Measurements from ENCODE around the gene CA10.

- TF ChIP-seq CTCF (conservative IDR thresholded peaks at IDR 0.05; ENCODE audit: low read depth in 2 of 2) (no peak), EZH2phosphoT487 (IDR thresholded peaks at IDR 0.05; ENCODE audit: unreplicated experiment) (no peak), EZH2 (IDR thresholded peaks at IDR 0.05; ENCODE audit: low read depth, unreplicated experiment) (no peak), POLR2AphosphoS5 (IDR thresholded peaks at IDR 0.05; ENCODE audit: low read depth) (no peak), CREB1 (CRISPR knock-in tag; IDR thresholded peaks at IDR 0.05; ENCODE audit: low read depth) (no peak), STAT1 (IDR thresholded peaks at IDR 0.05; ENCODE audit: unreplicated experiment) (no peak), NANOG (IDR thresholded peaks at IDR 0.05; ENCODE audit: borderline replicate concordance) (no peak), ZNF331 (CRISPR knock-in tag; IDR thresholded peaks at IDR 0.05; ENCODE audit: low read depth) (no peak), JUNB (IDR thresholded peaks at IDR 0.05; ENCODE audit: unreplicated experiment) (no peak)
- TF ChIP-seq, protein P1, sequence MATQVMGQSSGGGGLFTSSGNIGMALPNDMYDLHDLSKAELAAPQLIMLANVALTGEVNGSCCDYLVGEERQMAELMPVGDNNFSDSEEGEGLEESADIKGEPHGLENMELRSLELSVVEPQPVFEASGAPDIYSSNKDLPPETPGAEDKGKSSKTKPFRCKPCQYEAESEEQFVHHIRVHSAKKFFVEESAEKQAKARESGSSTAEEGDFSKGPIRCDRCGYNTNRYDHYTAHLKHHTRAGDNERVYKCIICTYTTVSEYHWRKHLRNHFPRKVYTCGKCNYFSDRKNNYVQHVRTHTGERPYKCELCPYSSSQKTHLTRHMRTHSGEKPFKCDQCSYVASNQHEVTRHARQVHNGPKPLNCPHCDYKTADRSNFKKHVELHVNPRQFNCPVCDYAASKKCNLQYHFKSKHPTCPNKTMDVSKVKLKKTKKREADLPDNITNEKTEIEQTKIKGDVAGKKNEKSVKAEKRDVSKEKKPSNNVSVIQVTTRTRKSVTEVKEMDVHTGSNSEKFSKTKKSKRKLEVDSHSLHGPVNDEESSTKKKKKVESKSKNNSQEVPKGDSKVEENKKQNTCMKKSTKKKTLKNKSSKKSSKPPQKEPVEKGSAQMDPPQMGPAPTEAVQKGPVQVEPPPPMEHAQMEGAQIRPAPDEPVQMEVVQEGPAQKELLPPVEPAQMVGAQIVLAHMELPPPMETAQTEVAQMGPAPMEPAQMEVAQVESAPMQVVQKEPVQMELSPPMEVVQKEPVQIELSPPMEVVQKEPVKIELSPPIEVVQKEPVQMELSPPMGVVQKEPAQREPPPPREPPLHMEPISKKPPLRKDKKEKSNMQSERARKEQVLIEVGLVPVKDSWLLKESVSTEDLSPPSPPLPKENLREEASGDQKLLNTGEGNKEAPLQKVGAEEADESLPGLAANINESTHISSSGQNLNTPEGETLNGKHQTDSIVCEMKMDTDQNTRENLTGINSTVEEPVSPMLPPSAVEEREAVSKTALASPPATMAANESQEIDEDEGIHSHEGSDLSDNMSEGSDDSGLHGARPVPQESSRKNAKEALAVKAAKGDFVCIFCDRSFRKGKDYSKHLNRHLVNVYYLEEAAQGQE (IDR thresholded peaks at IDR 0.05; ENCODE audit: unreplicated experiment): no peak
- TF ChIP-seq, protein P2, sequence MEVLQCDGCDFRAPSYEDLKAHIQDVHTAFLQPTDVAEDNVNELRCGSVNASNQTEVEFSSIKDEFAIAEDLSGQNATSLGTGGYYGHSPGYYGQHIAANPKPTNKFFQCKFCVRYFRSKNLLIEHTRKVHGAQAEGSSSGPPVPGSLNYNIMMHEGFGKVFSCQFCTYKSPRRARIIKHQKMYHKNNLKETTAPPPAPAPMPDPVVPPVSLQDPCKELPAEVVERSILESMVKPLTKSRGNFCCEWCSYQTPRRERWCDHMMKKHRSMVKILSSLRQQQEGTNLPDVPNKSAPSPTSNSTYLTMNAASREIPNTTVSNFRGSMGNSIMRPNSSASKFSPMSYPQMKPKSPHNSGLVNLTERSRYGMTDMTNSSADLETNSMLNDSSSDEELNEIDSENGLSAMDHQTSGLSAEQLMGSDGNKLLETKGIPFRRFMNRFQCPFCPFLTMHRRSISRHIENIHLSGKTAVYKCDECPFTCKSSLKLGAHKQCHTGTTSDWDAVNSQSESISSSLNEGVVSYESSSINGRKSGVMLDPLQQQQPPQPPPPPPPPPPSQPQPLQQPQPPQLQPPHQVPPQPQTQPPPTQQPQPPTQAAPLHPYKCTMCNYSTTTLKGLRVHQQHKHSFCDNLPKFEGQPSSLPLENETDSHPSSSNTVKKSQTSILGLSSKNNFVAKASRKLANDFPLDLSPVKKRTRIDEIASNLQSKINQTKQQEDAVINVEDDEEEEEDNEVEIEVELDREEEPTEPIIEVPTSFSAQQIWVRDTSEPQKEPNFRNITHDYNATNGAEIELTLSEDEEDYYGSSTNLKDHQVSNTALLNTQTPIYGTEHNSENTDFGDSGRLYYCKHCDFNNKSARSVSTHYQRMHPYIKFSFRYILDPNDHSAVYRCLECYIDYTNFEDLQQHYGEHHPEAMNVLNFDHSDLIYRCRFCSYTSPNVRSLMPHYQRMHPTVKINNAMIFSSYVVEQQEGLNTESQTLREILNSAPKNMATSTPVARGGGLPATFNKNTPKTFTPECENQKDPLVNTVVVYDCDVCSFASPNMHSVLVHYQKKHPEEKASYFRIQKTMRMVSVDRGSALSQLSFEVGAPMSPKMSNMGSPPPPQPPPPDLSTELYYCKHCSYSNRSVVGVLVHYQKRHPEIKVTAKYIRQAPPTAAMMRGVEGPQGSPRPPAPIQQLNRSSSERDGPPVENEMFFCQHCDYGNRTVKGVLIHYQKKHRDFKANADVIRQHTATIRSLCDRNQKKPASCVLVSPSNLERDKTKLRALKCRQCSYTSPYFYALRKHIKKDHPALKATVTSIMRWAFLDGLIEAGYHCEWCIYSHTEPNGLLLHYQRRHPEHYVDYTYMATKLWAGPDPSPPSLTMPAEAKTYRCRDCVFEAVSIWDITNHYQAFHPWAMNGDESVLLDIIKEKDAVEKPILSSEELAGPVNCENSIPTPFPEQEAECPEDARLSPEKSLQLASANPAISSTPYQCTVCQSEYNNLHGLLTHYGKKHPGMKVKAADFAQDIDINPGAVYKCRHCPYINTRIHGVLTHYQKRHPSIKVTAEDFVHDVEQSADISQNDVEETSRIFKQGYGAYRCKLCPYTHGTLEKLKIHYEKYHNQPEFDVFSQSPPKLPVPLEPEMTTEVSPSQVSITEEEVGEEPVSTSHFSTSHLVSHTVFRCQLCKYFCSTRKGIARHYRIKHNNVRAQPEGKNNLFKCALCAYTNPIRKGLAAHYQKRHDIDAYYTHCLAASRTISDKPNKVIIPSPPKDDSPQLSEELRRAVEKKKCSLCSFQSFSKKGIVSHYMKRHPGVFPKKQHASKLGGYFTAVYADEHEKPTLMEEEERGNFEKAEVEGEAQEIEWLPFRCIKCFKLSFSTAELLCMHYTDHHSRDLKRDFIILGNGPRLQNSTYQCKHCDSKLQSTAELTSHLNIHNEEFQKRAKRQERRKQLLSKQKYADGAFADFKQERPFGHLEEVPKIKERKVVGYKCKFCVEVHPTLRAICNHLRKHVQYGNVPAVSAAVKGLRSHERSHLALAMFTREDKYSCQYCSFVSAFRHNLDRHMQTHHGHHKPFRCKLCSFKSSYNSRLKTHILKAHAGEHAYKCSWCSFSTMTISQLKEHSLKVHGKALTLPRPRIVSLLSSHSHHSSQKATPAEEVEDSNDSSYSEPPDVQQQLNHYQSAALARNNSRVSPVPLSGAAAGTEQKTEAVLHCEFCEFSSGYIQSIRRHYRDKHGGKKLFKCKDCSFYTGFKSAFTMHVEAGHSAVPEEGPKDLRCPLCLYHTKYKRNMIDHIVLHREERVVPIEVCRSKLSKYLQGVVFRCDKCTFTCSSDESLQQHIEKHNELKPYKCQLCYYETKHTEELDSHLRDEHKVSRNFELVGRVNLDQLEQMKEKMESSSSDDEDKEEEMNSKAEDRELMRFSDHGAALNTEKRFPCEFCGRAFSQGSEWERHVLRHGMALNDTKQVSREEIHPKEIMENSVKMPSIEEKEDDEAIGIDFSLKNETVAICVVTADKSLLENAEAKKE (CRISPR knock-in tag; IDR thresholded peaks at IDR 0.05): no peak
- TF ChIP-seq, protein P3, sequence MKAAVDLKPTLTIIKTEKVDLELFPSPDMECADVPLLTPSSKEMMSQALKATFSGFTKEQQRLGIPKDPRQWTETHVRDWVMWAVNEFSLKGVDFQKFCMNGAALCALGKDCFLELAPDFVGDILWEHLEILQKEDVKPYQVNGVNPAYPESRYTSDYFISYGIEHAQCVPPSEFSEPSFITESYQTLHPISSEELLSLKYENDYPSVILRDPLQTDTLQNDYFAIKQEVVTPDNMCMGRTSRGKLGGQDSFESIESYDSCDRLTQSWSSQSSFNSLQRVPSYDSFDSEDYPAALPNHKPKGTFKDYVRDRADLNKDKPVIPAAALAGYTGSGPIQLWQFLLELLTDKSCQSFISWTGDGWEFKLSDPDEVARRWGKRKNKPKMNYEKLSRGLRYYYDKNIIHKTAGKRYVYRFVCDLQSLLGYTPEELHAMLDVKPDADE (IDR thresholded peaks at IDR 0.05): no peak
Observed at GRCh38 chr17:51703361-51704341, 454.9 kb downstream of the CA10 start.

Measured in GM23338 (cell line).